Stimulated activated CD8-positive, alpha-beta memory T cell treated with anti-CD3 and anti-CD28 coated beads, Interleukin-2, amount 100 ng/mL, for 48 hours (primary cell): Measurements from ENCODE around the gene HLA-C.
"Not testable (repeated sequence)": the region's sequence is repeated elsewhere in the genome, so short reads cannot be mapped to it uniquely, and the experiment has no call there.

Experiments used
- DNase-seq, 2 donors: peaks; one replicate each; pipeline ENCODE4 v3.0.0-alpha.2; 2020; ENCODE audit warnings: low read depth in 2 of 2

HLA-C gene

DNA sequence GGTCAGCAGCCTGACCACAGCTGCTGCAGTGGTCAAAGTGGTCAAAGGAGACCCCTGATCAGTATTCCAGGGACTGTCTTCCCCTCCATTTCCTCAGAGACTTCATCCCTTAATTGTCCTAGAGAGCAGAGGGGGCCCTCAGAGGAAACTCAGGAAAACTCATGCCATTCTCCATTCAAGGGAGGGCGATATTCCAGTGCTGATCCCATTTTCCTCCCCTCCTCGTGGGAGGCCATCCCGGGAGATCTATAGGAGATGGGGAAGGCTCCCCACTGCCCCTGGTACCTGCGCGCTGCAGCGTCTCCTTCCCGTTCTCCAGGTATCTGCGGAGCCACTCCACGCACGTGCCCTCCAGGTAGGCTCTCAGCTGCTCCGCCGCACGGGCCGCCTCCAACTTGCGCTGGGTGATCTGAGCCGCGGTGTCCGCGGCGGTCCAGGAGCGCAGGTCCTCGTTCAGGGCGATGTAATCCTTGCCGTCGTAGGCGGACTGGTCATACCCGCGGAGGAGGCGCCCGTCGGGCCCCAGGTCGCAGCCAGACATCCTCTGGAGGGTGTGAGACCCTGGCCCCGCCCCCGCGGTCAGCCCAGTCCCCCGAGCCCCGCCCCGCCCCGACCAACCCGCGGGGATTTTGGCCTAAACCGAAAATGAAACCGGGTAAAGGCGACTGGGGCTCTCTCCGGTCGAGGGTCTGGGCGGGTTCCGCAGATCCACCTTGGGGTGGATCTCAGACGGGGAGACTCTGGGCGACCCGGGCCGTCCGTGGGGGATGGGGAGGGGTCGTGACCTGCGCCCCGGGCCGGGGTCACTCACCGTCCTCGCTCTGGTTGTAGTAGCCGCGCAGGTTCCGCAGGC is 878 bp downstream of the HLA-C start:
- peak; percentile 64 for DNase-seq

DNA sequence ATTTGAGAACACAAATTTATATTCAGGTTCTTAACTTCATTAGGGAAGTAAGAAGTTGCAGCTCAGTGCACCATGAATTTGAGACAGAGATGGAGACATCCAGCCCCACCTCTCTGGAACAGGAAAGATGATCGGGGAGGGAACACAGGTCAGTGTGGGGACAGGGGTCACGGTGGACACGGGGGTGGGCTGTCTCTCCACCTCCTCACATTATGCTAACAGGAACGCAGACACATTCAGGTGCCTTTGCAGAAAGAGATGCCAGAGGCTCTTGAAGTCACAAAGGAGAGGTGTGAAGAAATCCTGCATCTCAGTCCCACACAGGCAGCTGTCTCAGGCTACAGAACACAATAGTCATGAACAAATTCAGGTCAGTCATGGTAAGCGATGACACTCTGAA is 3.1 kb downstream of the HLA-C start:
- DNase-seq: no peak

DNA sequence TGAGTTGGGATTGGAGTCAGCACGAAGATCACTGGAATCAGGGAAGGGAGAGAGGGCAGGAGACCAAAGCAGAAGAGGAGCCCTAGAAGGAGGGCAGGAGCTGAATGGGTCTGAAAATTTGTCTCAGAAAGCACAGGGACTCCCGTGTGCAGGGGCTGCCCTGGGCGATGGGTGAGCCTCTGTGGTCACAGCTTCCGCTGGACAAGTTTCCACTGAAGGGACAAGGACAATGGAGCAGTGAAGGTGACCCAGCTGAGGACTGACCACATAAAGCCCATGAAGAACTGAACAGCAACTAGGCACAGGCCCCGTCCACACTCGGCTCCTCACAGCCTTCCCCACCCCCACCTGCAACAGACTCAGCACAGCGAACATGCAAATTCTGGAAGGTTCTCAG is 3.5 kb downstream of the HLA-C start:
- DNase-seq: no peak

DNA sequence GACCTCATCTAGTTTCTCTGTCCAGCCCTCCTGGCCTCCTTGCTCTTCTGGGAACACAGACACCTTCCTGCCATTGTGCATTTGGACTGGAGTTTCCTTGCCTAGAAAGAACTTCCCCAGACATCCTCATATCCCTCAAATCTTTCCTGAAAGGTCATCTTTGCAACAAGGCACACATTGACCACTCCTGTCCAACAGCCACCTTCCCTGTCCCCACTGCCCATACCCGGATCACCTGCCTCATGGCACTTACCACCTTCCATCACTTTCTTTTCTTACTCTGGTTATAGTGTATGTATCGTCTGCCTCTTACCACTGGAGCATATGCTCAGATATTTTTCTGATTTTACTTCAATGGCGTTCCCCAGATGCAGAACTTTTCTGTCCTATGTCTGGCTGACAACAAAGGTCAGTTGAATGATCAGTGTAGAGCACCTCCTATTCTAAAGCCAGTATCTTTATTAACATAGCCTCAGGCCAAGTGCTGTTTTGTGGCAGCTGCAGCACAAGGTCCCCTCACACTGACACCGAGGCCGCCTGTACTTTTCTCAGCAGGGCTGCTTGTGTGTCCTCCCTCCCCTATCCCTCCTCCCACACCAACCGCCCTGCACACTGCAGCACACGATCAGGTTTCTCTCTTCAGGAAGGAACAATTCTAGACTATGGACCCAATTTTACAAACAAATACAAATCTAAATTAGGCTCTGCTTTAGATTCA is 4.1 kb downstream of the HLA-C start:
- DNase-seq: no peak

DNA sequence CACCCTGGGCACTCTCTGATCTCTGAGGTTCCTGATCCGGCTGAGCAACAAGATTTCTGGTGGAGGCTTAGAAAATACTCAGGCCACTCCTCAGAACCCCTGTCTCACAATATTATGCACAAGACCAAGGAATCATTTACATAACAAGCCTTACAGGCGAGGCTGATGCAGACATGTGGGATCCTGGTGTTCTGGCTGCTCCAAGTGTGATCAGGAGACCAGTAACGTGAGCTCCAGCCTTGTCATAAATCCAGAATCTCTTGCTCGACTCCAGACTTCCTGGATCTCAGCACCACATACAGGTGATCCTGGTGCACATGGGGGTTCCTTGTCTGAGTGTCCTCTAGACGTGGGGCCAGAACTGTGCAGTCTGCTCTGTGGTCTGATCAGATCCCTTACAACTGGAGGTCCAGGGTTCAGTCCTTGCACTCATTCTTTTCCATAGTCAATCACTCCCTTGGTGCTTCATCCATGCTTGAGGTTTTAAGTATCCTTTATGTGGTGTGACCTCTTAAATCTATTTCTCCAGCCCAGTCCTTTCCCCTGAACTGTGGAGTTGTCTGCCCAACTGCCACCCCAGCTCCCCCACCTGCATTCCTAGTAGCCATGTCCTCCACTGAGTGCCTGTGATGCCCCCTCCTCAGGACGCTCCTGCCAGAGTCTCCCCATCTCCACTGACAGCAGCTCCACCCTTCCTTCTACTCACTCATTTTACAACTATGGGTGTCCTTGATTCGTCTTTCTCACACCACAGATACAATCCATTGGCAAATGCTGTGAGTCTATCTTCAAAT is 5.1 kb downstream of the HLA-C start:
- DNase-seq: no peak

DNA sequence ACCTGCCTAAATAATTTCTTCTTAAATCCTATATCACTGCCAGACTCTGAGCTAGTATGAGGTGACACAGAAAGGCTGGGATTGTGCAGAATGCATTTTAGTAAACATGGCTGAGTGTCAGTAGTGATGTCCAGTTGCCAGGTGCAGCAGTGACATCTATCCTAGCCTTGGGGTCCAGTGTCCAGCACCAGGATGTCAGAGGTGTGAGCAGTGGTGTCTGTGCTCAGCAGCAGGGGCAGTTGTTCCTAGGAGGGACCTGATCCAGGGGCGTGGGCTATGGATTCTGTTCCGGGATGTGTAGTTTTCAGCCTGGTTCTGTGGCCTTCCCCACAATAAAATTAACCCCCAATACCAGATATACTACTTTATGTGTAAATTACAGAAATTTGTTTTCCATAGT is 6.0 kb downstream of the HLA-C start:
- no peak for DNase-seq

DNA sequence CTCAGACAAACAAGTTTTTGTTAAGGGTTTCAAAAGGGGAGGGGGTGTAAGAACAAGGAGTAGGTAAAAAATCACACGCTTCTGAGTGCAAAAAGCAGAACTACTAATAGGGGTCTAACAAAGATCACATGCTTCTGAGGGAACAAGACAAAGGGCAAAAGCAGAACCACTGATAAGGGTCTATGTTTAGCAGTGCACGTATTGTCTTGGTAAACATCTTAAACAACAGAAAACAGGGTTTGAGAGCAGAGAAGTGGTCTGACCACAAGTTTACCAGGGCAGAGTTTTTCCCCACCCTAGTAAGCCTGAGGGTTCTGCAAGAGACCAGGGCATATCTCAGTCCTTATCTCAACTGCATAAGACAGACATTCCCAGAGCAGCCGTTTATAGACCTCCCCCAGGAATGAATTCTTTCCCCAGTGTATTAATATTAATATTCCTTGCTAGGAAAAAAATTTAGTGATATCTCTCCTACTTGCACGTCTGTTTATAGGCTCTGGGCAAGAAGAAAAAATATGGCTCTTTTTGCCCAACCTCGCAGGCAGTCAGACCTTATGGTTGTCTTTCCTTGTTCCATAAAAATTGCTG is 8.5 kb downstream of the HLA-C start:
- not testable (repeated sequence) for DNase-seq

DNA sequence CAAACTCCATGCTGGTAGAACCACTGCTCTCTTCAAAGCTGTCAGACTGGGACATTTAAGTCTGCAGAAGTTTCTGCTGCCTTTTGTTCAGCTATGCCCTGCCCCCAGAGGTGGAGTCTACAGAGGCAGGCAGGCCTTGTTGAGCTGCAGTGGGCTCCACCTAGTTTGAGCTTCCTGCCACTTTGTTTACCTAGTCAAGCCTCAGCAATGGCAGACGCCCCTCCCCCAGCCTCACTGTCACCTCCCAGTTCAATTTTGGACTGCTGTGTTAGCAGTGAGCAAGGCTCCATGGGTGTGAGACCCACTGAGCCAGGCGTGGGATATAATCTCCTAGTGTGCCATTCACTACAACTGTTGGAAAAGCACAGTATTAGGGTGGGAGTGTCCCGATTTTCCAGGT is 11.9 kb downstream of the HLA-C start:
- DNase-seq: not testable (repeated sequence)

DNA sequence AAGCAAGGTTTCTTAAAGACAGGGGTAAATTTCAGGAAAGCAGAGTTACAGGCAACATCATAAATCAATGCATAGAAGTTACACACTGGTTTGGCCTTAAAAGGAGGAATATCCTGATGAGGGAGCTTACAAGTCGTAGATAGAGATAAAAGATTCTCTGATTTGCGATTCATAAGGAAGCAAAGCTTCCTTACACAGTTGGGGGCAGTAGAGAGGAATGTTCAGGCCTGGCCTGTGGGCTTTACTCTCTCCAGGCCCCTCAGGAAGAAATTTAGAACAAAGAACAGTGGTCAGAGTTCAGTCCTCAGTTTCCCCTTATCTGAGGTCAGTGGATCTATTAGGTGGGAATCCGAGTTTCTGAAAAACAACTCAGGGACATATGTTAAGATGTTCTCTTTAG is 19.3 kb downstream of the HLA-C start:
- no peak for DNase-seq

DNA sequence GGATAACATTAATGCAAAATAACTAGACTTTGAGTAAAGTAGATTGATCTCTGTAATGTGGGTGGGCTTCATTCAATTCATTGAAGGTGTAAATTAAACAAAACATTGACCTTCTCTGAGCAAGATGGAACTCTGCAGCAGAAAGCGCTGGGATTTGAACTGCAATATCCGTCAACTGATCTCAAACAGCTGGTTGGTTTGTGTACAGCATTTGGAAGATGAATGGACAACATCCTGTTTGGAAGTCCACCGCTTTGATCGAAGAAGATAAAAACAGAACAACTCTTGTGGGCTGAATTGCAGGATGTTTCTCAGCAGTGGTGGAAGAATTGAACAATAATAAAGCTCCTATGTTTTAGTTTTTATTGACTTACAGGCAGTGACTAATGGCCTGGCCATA is 20.6 kb downstream of the HLA-C start:
- DNase-seq: no peak

DNA sequence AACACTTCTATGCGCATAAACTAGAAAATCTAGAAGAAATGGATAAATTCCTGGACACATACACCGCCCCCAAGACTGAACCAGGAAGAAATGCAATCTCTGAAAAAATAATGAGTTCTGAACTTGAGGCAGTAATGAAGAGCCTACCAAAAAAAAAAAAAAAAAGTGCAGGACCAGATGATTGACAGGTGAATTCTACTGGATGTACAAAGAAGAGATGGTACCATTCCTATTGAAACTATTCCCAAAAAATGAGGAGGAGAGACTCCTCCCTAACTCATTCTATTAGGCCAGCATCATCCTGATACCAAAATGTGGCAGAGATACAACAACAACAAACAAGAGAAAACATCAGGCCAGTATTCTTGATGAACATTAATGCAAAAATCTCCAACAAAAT is 22.7 kb downstream of the HLA-C start:
- no peak for DNase-seq

DNA sequence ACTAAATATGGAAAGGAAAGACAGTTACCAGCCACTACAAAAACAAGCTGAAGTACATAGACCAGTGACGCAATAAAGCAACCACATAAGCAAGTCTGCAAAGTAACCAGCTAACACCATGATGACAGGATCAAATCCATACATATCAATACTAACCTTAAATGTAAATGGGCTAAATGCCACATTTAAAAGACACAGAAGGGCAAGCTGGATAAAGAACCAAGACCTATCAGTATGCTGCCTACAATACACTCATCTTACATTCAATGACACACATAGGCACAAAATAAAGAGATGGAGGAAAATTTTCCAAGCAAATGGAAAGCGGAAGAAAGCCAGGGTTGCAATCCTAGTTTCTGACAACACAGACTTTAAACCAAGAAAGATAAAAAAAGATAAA is 24.1 kb downstream of the HLA-C start:
- DNase-seq: no peak

DNA sequence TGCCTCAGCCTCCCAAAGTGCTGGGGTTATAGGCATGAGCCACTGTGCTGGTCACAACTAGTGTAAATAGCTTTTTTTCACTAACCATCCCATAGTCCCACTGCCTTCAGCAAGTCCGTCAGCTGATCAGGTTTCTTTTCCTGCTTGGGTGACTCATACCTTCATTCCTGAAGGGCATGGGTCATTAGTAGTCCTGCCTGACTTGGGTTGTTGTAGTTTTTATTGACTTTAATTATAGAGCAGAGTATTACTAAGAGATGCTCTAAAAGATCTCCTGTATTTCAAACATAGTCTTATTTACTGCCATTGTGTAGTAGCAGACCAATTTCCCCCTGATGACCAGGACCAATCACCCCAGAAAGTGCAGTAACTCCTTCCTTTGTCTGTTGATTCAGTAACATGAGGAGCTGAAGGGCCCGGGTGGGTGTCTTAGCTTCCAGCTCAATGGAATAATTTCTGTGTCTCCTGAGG is 25.8 kb downstream of the HLA-C start:
- DNase-seq: no peak

DNA sequence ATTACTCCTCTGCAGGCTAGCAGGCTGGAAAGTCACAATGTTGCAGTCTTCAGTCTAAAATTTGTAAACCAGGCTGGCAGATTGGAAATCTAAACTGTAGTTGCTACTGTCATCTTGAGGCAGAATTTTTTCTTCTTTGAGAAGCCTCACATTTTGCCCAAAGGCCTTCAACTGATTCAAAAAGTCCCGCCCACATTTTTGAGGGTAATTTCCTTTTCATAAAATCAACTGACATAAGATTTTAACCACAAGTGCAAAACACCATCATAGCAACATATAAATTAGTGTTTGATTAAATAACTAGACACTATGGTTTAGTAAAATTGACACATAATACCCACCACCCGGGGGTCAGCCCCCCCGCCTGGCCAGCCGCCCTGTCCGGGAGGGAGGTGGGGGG is 28.4 kb downstream of the HLA-C start:
- DNase-seq: no peak

DNA sequence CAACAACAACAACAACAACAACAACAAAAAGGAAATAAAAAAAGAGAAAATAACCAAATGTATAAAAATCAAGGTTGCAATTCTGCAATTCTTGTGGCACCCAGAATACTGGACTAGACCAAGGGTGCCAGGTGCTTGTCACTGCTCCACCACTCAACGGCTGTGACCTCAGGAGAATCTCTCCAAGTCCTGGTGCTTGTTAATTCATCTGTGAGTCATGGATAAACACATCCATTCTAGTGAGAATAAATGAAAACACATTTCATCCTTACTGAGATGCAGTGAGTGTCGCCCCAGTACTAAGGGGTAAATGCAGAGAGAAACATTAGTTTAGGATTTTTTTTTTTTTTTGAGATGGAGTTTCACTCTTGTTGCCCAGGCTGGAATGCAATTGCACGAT is 32.0 kb downstream of the HLA-C start:
- no peak for DNase-seq

DNA sequence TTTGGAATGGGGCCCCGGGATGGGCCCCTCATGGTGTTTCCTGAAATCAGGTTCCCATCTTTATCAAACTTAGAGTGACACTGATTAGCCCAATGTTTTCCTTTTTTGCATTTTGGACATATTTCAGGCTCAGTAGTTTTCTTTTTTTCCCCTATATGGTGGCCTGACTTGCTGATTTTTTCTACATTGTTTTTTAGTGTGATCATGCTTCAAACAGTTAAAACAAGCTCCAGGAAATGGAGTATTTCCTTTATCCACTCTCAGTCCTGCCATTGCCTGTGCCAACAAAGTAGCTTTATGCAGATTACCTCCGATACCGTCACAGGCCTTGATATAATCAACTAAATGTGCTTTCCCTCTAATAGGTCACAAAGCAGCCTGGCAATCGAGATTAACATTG is 37.8 kb downstream of the HLA-C start:
- not testable (repeated sequence) for DNase-seq

DNA sequence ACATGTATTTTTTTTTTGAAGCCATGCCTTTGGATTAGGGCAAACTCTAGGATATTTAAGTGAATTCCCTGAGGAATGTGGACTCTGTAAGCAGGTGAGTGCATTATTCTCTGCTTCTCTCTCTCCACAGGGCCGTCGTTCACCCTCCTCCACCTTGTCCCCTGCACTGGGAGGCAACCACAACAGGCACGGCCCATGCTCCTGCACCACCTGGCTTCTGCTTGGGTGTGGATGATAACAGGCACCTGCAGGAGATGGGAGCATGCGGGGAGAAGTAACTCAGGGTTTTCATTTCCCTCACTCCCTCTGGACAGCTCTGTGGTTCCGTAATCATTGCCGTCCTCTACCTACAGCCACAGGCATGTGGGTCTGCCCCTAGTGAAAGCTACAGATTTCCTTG is 43.4 kb downstream of the HLA-C start:
- no peak for DNase-seq

DNA sequence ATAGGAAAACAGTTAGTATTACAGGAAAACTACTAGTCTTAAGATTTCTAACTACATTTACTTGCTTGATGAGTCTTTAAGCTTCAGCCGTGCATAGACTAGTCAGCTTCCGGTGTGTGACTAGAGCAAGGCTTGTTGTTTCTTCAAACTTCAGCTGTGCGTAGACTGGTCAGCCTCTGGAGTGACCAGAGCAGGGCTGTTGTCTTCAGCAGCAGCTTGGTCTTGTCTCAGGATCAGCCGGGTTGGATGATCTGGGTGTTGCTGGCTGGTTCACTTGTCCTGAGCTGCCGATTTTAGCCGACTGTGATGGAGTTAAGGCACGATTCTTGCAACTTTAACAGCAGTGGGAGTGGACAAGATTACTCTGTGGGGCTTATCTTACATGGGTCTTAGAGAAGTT is 44.7 kb downstream of the HLA-C start:
- DNase-seq: no peak

DNA sequence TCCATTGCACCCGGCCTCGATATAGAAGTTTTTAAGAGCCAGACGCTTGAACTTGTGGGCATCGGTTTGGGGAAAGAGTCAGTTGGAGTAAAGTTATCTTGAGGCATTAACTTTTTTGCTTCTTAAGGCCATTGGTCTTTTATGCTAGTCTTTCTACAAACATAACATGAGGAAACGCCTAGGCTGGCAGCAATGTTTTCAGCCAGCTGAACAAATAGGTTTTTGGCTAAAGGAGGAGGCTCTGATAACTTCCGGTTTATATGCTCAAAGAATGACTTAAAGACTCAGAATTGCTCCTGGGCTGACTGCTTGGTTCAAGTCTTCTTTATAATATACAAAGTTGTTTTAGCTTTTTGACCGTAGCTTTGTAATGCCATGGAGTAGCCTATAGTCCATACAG is 46.2 kb downstream of the HLA-C start:
- no peak for DNase-seq

DNA sequence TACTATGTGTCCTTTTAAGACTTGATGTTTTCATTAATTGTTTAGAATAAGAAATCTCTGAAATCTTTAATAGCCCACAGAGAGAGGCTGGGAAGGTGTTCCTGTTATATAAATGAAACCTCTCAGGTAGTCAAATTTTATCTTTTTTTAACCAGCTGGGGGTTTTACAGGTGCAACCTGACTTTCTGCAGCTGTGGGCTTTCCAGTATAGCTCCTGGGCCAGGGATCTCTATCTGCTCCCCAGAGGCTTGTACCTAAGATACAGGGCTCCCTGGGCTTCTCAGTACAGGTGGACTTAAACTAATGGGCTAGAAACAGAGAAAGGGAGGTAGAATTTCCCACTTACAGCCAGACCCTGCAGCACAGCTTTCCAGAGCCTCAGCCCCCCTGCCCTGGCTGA is 49.4 kb downstream of the HLA-C start:
- DNase-seq: no peak
